Measurements from ENCODE around the gene RAB5IF. TPM values are rescaled to one million over a fixed set of nuclear protein-coding genes. Genes with fewer than 3 reads are reported as not detected.

Gene RAB5IF
- total and polyA plus RNA-seq, 2 of the 13 experiments (the other 11 are each of a cell fraction or from before 2014, with no cell fraction given) = 261 to 305 TPM

- Histone ChIP-seq H3K27ac (ENCODE audit: extremely low read length, insufficient read depth, low read length) (no peak overlapping the region), H3K36me3 (replicated peaks in 1 of 2; ENCODE audit: control insufficient read depth in 1 of 2, insufficient read depth in 2 of 2, low read length in 2 of 2) (no peaks in the 10 kb centered on the region), H3K4me2 (ENCODE audit: low read depth, low read length) (no peak overlapping the region), H3K27me3 (ENCODE audit: control insufficient read depth in 1 of 2, insufficient read depth in 2 of 2, low read length in 2 of 2) (no peaks in the 10 kb centered on the region), H3K4me1 (ENCODE audit: insufficient read depth, low read length) (peaks cover 48% of the 10 kb centered on the region), H3K4me3 (replicated peaks in 1 of 3; ENCODE audit: insufficient read depth in 1 of 3, low read depth in 2 of 3, low read length in 3 of 3) (no peak overlapping the region), H3K9me3 (ENCODE audit: low read length) (no peaks in the 10 kb centered on the region), H3K9ac (ENCODE audit: insufficient read depth, low read depth, low read length) (no peak overlapping the region), H2AFZ (ENCODE audit: low read length) (no peak overlapping the region), H4K20me1 (ENCODE audit: insufficient read depth, low read length) (no peaks in the 10 kb centered on the region), H3K79me2 (ENCODE audit: insufficient read depth, low read length) (no peaks in the 10 kb centered on the region)
- in situ Hi-C loops (cut with HindIII; ENCODE audit: extremely low pct_ligation_motif_present, low pct_unique_long_range_greater_than_20kb) (no loop called here), intact Hi-C loops (cut with micrococcal nuclease; ENCODE audit: unreplicated experiment) (no loop called here)
- ChIA-PET CTCF (ENCODE audit: low intra/inter-chr PET ratio, low total read pairs) (no interaction called here), POLR2A (interaction anchor here (0.9 to 2.4 kb wide), 4 partner anchors 11 to 118 kb away, joined by 3 to 11 read pairs (median 3); partner anchors contain the start of genes NDRG3 and RAB5IF)
- DNase-seq (ENCODE audit: low spot score) (peak; percentile 60), ATAC-seq (no peak), FAIRE-seq (no peak)
- 68% methylated on average over 7 of the region's 7 CpGs for WGBS (ENCODE audit: low lambda C conversion rate)
- no TSS peak for BruUV-seq (replicated peaks)
- peak; percentile 89 for TF ChIP-seq CEBPB (IDR thresholded peaks at IDR 0.05; ENCODE audit: borderline replicate concordance, low read depth, low read length)
- TF ChIP-seq ZNF12 (CRISPR knock-in tag; IDR thresholded peaks at IDR 0.05) = peak; percentile 8; the same call in 1 of the 2 replicates
- 0 out of 2 replicates have a peak, but pooled peaks have one; percentile 35 for TF ChIP-seq ATF1 (CRISPR knock-in tag; IDR thresholded peaks at IDR 0.05)
- TF ChIP-seq ARID5B (CRISPR knock-in tag; IDR thresholded peaks at IDR 0.05) = 0 out of 2 replicates have a peak, but pooled peaks have one; percentile 9
- no peak for TF ChIP-seq THYN1 (CRISPR knock-in tag; IDR thresholded peaks at IDR 0.05; ENCODE audit: borderline replicate concordance, low read depth)
- TF ChIP-seq NR2F6 (IDR thresholded peaks at IDR 0.05) = peak; percentile 50
- 0 out of 2 replicates have a peak, but pooled peaks have one; percentile 12 for TF ChIP-seq NR2F6 (CRISPR knock-in tag; IDR thresholded peaks at IDR 0.05)
- TF ChIP-seq FOXA3 (CRISPR knock-in tag; IDR thresholded peaks at IDR 0.05) = peak; percentile 33
- peak; percentile 60 for TF ChIP-seq CEBPG (CRISPR knock-in tag; IDR thresholded peaks at IDR 0.05)
- TF ChIP-seq ETV6 (CRISPR knock-in tag; conservative IDR thresholded peaks at IDR 0.05) = no peak
- no peak for TF ChIP-seq SALL1 (CRISPR knock-in tag; IDR thresholded peaks at IDR 0.05)
- peak; percentile 97 for TF ChIP-seq ZBTB21 (CRISPR knock-in tag; IDR thresholded peaks at IDR 0.05)
- TF ChIP-seq YEATS4 (CRISPR knock-in tag; IDR thresholded peaks at IDR 0.05; ENCODE audit: borderline replicate concordance) = 0 out of 2 replicates have a peak, but pooled peaks have one; percentile 1
- no peak for TF ChIP-seq ZNF205 (CRISPR knock-in tag; IDR thresholded peaks at IDR 0.05)
- peak; percentile 96 for TF ChIP-seq ATF7 (IDR thresholded peaks at IDR 0.05)
- TF ChIP-seq ATF7 (CRISPR knock-in tag; IDR thresholded peaks at IDR 0.05) = no peak
- TF ChIP-seq SOX6 (IDR thresholded peaks at IDR 0.05) = no peak
- peak; percentile 51; the same call in 1 of the 2 replicates for TF ChIP-seq SOX6 (CRISPR knock-in tag; IDR thresholded peaks at IDR 0.05)
- no peak for TF ChIP-seq SOX13 (IDR thresholded peaks at IDR 0.05)
- peak in 1 of 2 experiments; percentile 45; a peak in 1 of 4 replicates for TF ChIP-seq SOX13 (CRISPR knock-in tag; conservative IDR thresholded peaks at IDR 0.05 in 1 of 2, IDR thresholded peaks at IDR 0.05 in 1 of 2)
- TF ChIP-seq, protein P1, sequence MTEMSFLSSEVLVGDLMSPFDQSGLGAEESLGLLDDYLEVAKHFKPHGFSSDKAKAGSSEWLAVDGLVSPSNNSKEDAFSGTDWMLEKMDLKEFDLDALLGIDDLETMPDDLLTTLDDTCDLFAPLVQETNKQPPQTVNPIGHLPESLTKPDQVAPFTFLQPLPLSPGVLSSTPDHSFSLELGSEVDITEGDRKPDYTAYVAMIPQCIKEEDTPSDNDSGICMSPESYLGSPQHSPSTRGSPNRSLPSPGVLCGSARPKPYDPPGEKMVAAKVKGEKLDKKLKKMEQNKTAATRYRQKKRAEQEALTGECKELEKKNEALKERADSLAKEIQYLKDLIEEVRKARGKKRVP (CRISPR knock-in tag; IDR thresholded peaks at IDR 0.05) = 0 out of 4 replicates have a peak, but pooled peaks of 1 of the 2 experiments have one; percentile 24
- peak; percentile 59 for TF ChIP-seq HOXA3 (CRISPR knock-in tag; IDR thresholded peaks at IDR 0.05)
- peak; percentile 13; the same call in 1 of the 2 replicates for TF ChIP-seq GFI1 (CRISPR knock-in tag; IDR thresholded peaks at IDR 0.05; ENCODE audit: borderline replicate concordance)
- no peak for TF ChIP-seq IRX3 (CRISPR knock-in tag; IDR thresholded peaks at IDR 0.05; ENCODE audit: borderline replicate concordance, low read depth)
Observed at GRCh38 chr20:36628076-36628475, 22.5 kb downstream of the RAB5IF start.

Measured in HepG2 (cell line).